NCI-H187 treated with DMSO at 0.1 percent for 48 hours (cell line): ENCODE measurements around the gene CEMIP2.

Experiments used
- DNase-seq: peaks from one replicate; lab custom pipeline; 2025; lab: John Stamatoyannopoulos, UW

The CEMIP2 gene

DNA sequence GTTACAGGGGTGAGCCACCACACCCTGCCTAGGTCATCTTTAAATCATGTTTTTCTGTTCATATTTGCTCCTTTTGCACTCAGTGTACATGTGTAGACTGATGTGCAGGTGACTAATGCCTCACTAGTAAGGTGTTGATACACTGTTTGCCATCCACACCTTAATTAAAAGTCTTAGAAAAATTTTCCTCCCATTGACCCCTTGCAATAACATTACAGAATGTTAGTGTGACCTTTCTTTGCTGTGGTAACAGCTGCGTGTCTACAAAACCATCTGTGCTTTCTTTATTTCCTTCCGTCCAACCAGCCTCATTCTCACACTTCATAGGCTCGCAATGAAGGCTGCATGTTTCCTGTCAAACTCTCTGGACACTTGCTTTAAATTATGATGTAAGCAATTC lies 6.6 kb upstream of the CEMIP2 start:
- DNase-seq, result no peak

DNA sequence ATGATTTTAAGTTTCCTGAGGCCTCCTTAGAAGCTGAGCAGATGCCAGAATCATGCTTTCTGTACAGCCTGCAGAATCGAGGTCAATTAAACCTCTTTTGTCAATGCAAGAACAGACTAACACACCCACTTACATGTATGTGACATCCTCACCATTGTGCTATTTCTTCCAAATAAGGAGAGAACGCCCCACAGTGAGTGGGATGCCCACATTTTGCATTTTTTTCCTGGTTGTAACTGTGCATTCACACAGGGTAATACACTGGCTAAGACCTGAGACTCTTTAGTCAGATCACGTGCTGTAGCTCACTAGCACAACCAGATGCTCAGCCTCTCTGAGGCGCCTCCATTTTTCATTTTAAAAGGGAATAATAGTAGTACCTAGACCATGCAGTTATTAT lies 4.4 kb upstream of the CEMIP2 start:
- DNase-seq, result no peak

DNA sequence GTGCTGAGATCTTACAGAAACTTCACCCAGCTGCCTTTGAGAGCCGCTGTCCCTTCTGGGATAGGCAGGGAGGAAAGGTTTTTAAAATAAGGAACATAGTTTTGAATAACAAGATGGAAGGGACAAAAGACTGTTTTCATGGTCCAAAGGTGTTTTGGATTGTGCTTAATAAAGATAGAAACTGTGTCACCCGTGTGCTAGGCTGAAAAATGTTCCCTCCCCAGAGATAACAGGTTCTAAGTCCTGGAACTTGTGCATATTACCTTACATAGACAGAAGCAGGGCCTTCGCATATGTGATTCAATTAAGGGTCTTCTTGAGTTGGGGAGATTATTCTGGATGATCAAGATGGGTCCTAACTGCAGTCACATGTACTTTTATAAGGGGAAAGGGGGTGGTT lies 1.9 kb upstream of the CEMIP2 start:
- no peak for DNase-seq

DNA sequence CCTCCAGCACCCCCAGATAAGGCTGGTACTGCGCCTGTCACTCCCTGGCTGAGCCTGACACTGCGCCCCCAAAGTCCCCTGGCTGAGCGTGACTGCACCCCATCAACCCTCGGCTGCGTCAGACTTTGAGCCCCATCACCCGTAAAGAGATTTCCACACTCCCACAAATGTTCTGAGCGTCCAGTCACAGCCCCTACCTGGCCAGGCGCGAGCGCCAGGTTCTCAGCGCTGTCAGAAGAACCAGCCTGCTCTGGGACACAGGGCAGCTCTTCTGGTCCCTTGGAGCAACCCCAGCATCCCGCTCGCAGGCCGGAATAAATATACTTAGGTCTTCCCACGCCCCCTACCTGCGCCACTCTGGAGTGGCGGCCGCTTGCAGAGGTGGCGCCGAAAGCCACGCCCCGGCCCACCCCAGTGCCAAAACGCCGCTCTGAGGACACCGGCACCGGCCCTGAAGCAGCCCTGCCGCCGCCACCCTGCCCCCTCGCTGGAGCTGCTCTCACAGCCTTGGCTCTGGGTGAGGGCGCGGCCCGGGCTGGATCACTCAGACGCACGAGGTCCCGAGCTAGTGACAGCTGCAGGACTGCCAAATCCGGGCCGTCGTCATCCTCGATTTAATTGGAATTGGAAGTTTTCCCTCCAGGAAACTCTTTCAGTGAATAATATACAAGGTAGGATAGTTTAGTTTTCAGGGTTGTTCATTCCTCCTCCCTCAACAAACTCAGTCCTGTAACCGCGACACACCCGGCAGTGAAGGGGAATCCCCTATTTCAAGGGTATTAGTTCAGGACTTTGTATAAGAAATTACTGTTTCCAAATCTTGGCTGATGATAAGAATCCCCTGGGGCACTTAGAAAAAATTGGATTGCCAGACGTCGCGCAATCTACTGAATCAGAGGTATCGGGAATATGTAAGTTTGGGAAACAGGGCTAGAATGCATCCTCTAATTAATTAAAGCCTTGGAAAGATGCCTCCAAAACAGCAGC lies 1.2 kb upstream of the CEMIP2 start:
- no peak for DNase-seq

DNA sequence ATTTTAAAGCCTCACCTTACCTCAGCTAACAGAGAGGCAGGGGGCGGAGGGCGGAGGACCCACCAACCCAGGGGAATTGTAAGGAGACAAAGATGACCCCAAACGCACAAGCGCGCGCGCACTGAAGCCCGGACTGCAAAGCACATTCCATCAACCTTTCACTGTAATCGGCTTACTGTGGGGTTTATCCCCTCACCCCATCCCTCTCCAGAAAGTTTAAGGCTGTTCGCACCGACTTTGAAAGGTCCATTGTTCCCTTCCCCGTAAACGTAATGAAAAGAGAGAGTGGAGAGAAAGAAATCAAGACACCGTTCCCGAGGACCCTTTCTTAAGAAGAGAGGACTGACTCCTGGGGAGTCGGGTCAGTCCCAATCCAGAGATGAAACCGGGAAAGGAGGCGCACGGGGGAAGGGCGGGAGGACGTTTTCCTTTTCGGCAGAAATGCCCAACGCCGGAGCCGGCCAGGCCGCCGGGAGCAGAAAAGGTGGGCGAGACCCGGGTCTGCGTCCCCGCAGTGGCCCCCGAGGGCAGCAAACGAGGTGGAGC lies 464 bp downstream of the CEMIP2 start:
- DNase-seq, result no peak

DNA sequence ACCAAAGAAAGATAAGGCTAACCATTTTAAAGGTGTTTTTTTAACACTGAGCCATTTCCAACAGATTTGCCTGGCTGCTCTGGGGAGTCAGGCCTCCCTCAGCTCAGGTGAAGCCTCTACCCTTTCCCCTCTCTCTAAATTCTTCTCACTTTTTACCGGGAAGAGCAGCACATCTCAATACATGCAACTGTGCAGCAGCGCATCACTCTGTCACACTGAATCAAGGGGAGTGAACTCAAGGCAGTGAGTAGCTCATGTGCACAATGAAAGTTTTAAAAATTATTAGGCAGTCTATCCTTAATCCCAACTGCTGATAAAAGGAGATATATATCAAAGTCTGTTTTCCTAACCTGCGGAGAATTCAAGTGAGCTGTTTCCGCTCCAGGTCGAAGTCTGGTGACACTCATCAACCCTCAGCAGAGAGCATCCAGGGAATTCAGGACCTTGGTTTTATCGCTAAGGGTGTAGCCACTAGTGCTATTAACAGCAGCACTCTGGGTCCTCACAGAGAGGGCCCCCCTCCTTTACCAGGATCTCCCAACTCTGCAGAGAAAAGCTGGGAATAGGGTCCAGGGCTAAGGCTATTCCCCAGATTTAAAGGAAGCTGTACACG lies 1.0 kb downstream of the CEMIP2 start:
- DNase-seq, result no peak

DNA sequence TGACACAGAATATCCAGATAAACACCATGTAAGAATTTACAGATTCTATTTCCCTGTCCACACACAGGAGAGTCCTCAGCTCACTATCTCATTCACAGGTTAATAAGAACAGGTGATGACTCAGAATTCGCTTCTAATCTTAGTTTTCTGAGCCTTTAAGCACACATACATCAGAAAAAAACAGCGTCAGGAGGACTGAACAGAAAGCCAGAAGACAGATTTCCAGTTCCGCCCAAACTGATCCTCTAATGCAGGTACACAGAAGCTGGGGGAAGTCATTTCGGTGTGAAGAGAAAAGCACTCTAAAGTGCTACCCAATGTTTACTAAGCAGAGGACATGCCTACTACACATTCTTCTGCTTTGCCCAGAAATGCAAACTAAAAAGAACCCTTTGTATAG lies 1.6 kb downstream of the CEMIP2 start:
- no peak for DNase-seq

DNA sequence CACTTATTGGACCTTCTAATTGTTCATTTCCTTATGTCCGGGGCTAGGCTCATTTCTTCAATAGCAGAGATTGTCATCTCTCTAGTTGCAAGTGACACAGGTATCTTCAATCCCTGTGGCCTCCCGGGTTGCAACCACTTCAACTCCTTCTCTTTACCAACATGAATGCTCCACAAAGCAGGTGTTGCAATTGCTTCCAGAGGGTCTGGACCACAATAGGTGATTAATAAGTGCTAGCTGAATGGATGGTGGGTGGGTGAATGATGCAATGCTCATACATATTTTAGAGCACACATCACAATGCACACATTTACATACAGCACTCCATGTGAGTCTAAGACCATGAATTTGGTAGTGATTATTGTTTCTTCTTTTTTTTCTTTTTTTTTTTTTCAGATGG lies 2.6 kb downstream of the CEMIP2 start:
- no peak for DNase-seq

DNA sequence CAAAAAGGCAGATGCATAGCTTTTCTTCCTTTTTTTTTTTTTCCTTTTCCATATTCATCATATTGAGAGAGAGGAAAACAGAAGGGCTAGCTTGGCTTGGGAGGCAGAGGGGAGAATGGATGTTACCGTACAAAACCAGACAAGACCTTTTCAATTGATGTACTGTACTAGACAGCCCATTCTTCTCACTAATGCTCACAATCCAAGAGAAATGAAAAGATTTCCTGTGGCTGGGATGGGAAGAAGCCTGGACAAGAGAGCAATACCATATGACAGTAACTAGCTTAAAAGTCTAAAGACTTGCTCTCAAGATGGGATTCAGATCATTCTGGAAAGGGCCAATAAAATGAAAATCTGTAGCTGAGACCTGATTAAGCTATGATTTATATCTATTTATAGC lies 3.4 kb downstream of the CEMIP2 start:
- no peak for DNase-seq

DNA sequence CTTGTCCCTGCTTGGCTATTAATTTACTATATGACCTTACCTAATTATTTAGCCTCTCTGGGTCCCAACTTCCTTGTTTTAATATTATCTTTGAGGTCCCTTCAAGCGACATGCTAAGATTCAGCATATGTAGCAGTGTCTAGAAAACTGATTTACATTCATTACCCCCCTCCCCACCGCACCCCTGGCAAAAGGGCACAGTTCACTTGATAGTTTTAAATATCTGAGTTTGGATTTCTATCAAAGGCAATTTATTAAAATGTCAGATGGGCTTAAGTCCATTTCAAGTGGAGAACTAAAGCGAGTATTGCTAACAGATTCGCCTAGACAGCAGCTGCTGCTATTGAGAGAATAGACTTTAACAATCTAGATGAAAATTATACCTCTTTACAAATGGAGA lies 3.9 kb downstream of the CEMIP2 start:
- DNase-seq, result no peak

DNA sequence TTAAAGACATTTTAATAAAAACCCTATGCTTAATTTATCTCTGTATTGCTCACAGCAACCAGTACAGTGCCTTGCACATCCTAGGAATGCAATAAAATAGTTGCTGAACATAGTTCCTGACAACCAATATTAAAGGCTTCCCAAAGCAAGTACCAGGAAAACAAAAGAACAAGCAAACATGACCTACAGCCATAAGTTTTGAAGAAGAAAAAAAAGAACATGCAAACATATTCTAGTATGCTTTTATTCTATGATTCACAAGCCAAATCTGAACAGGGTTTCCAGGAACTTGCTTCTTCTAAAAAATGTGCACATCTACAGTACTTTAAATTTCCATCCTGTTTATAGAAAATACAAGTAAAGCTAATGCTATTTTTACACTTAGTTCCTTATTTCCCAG lies 4.5 kb downstream of the CEMIP2 start:
- no peak for DNase-seq

DNA sequence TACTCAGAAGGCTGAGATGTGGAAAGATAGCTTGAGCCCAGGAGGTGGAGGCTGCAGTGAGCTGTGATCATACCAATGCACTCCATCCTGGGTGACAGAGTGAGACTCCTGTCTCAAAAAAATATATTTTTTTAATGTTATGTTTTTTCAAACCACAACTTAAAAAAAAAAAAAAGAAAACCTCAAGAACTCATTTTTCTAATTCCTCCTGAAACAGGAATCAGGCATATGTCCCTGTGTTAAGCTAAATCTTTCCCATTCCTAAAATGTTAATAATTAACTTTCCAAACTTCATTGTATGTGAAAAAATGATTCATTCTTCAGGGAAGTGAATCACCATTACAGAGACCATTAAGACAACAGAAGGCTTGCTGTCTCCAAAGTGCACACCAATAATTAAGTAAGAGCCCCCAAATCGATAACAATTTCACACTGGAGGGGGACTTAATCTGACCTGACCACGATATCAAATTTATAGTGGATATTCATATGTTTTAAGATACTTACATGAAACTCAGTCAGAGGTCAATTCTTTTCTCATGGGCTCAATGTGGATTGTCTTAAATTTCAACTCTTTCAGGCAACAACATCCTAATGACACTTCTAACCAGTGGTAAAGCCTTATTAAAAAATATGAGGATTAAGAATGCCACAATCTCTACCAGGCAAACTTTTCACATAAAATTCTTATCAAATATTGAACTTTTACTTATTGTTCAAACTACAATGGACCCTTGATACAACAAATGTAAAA lies 5.2 kb downstream of the CEMIP2 start:
- DNase-seq, result no peak

DNA sequence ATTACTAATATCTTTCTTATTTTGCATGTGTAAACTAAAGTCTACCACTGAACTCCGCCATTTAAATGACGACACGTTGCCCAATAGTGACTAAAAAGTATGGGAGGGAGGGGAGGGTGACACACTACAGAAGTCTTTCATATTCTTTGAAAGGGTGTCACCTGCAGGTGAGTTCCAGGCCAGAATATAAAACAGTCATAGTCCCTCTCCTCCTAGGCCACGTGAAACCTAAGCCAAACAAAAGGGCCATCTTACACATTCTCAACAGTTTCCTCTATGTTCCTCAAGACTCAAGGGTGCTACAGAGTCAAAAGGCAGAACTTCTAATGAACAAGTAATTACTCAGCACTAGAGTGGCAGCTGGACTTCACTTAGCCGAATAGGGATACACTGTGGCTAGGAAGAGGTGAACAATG lies 6.4 kb downstream of the CEMIP2 start:
- peak; percentile 80 for DNase-seq

DNA sequence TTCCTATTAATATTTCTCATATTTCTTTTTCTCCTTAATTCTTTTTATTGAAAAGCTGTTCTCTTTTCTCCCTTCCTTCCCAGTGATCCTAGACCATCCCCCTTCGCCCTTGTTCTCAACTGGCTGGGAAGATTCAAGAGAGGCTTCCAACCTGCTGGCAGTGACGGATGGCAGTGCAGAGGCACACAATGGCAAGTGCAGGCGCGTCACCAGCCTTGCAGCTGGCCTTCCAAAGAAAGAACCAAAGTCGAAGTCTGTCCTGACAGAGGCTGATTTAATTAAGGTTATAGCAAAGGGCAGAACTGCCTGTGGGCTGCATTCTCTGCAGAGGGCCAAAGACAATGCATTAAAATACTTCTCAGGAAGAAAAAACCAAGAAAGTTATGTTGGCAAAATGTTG lies 7.4 kb downstream of the CEMIP2 start:
- no peak for DNase-seq

DNA sequence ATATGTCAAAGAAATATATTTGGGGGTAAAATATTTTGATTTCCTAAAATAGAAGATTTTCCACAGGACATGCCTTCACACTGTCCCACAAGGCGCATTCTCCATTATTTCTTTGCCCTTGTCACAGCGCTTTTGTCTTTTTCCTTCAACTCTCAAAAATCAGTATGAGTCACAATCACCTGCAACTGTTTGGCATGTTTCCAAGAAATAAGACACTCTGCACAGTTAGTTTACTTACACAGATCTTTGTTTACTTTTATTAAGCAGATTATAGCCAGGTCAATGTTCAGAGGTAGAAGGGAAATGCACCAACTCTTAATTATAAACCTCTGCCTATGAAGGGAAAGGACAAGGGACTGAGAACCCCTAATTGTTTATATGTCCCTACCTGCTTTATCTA lies 9.5 kb downstream of the CEMIP2 start:
- DNase-seq, result no peak

DNA sequence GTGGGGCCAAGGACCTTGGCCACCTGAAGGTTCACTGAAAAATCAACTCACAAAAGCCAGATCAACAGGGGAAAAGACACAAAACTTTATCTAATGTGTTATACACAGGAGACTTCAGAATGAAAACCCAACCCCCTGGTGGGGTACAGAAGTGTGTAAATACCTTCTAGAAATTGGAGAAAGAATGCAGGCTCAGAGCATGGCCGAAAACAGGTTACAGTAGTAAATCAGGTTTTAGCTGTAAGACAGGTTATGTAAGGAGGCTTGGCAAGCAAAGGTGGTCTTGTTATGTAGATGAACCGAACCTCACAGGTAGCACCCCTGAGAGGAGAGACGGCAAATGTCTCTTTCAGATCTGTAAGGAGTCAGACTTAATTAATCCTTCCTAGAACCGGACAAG lies 10.0 kb downstream of the CEMIP2 start:
- DNase-seq, result no peak

DNA sequence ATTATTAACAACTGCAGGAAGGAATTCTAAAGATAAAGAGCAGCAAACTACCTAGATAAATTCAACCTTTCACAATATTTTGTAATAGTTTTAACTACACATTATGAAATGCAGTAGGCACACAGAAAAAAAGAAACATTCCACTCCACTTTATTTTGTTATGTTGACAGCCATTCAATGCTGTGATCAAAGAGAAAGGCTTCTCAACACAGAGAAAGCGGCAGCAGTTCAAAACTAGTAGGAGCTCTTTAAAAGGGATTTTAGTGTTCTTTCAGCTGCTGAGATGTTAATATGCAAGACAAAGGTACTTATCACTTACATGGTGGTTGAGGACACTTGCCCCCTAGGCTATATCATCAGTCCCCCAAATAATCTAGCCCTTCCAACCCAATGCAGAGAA lies 11.6 kb downstream of the CEMIP2 start:
- no peak for DNase-seq

DNA sequence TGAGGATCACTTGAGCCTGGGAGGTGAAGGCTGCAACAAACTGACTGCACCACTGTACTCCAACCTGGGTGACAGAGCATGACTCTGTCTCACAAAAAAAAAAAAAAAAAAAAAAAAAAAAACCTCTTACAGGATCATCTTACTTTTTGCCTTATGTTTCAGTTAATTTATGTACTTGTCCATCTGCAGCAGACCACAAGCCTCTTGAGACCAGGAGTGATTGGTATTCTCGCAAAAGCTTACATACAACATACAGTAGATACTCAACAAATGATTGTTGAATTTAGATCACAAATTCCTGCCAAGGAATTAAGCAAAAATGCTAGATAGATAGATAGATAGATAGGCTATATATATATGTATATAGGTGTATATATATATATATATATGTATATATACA lies 12.4 kb downstream of the CEMIP2 start:
- no peak for DNase-seq

DNA sequence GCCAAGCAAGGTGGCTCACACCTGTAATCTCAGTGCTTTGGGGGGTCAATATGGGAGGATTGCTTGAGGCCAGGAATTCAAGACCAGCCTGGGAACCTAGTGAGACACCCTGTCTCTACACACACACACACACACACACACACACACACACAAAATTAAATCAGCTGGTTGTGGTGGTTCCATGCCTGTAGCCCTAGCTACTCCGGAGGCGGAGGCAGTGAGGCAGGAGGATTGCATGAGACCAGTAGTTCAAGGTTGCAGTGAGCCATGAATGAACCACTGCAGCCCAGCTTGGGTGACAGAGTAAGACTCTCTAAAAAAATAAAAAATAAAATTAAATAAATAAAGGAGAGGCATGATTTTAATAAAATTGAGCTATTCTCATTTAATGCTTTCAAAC lies 13.1 kb downstream of the CEMIP2 start:
- DNase-seq, result no peak

DNA sequence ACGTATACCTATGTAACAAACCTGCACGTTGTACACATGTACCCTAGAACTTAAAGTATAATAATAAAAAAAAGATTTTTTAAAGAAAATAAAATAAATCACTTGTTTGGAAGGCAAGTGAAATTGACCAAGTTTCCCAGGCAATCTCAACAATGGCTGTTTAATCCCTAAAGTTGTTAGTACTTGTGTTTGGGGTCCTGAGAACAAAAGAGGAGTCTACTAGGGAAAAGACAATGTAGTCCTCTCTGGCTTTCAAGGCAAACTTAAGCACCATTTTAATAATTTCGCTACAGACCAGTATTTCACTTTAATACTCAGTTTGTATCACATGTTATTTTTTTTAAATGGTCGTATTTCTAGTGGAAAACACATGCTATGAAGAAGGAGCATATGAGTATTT lies 14.2 kb downstream of the CEMIP2 start:
- no peak for DNase-seq

DNA sequence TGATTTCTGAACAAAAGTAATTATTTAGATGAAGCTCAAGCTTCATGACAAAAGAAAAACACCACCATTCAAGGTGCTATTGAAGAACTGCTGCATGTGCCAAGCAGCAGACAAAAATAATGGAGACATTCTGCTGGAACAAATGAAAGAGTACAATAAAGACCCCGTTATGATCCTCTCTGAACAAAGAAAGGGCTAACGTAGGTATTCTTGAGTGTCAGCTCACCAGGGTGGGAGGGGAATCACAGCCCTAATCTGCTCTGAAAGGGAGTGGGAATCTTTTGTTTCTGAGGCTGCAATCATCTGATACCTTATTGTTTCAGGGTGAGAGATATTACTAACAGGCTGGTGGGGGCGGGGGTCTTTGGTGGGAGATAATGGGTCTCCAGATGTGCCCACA lies 15.4 kb downstream of the CEMIP2 start:
- no peak for DNase-seq

DNA sequence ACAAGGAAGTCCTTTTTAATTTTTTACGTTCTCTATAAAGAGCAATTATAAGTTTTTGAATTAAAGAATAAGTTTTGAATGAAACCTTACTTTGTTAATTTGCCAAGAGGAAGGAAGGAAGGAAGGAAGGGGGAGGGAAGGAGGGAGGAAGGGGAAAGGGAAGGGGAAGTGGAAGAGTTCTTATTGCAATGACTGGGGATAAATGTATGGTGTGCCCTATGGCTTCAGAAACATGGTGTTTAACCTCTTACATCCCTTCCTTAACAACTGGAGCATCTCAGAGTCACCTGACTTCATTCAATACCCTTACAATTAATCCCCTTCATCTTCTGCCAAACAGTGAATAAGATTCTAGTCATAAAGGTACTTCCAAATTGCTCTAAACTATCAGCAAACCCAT lies 16.0 kb downstream of the CEMIP2 start:
- no peak for DNase-seq

DNA sequence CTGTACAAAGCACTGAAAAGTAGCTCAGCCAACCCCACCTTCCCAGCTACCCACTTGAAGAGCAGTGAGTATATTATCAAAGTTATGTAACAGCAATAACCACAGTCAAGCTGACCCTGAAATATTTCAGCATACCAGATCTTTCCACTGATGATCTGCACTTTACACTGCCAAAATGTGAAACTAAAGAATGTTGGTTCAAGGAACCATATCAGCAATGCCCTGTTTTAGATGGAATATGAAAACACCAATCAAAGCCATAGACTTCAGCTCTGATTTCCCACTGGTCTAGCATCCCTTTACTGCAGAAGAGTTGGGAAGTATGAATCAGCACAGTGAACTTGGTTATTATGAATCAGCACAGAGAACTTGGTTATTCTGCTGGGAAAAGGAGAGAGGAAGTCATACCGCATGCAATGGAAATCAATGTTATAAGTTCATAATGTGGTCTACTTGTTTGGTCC lies 20.0 kb downstream of the CEMIP2 start:
- DNase-seq, result no peak
